CD4-positive, alpha-beta T cell treated with Interleukin-4 for 1 hour (primary cell): ENCODE data around the gene GNLY.
A peak's percentile ranks its signal among the peaks of the same experiment; 100 is the strongest.
"Not testable (repeated sequence)": the region's sequence is repeated elsewhere in the genome, so short reads cannot be mapped to it uniquely, and the experiment has no call there.

Experiments used
- DNase-seq, 2 donors: peaks; one replicate each; pipeline ENCODE4 v3.0.0-alpha.2; 2020 to 2022

The GNLY gene

GRCh38 chr2:85711578-85712060 is 17.5 kb downstream of the GNLY start:
- DNase-seq: no peak

- no peak for DNase-seq
These were observed 18.2 kb downstream of the GNLY start for GRCh38 chr2:85712336-85712735.

GRCh38 chr2:85712849-85713612 is 18.9 kb downstream of the GNLY start:
- no peak for DNase-seq

GRCh38 chr2:85713836-85714235 is 19.7 kb downstream of the GNLY start:
- DNase-seq: no peak

GRCh38 chr2:85714421-85714820 is 20.3 kb downstream of the GNLY start:
- not testable (repeated sequence) for DNase-seq

- DNase-seq: no peak
These were observed 20.7 kb downstream of the GNLY start for GRCh38 chr2:85714841-85715240.

- no peak for DNase-seq
These were observed 22.3 kb downstream of the GNLY start for GRCh38 chr2:85716346-85716914.

- no peak for DNase-seq
These were observed 23.3 kb downstream of the GNLY start for GRCh38 chr2:85717308-85718008.

- no peak for DNase-seq
These were observed 23.8 kb downstream of the GNLY start for GRCh38 chr2:85718009-85718391.

- no peak for DNase-seq
These were observed 24.8 kb downstream of the GNLY start for GRCh38 chr2:85718885-85719492.

- DNase-seq: no peak
These were observed 25.6 kb downstream of the GNLY start for GRCh38 chr2:85719609-85720240.

- no peak for DNase-seq
These were observed 26.4 kb downstream of the GNLY start for GRCh38 chr2:85720533-85720932.

- DNase-seq: no peak
These were observed 27.5 kb downstream of the GNLY start for GRCh38 chr2:85721641-85722040.

GRCh38 chr2:85722519-85722918 is 28.4 kb downstream of the GNLY start:
- DNase-seq: no peak

- no peak for DNase-seq
These were observed 29.7 kb downstream of the GNLY start for GRCh38 chr2:85723707-85724360.

- DNase-seq: no peak
These were observed 30.6 kb downstream of the GNLY start for GRCh38 chr2:85724731-85725181.

- no peak for DNase-seq
These were observed 31.3 kb downstream of the GNLY start for GRCh38 chr2:85725451-85725850.

GRCh38 chr2:85727798-85728197 is 33.6 kb downstream of the GNLY start:
- DNase-seq: no peak

GRCh38 chr2:85728342-85728741 is 34.2 kb downstream of the GNLY start:
- no peak for DNase-seq

GRCh38 chr2:85728883-85729824 is 35.0 kb downstream of the GNLY start:
- peak; percentile 59 to 73 for DNase-seq

GRCh38 chr2:85729825-85730510 is 35.8 kb downstream of the GNLY start:
- no peak for DNase-seq
